Esophagus mucosa (tissue), 1 donor: Measurements from ENCODE around the gene RNASEH2B. TPM values are rescaled to one million over a fixed set of nuclear protein-coding genes. Genes with fewer than 3 reads are reported as not detected.

ENCODE experiments used
- ATAC-seq: fragments of 200-7000 bp; cut with Tn5 transposase; one replicate; pipeline ENCODE4 v1.9.1; 2020
- total RNA-seq: library from RNA; stranded (reverse); gene quantifications from one replicate; pipeline ENCODE4 v1.2.4, GENCODE V29; 2023
- donor health status: DM: yes; HTN: yes; CAD: no.

The RNASEH2B gene, protein sequence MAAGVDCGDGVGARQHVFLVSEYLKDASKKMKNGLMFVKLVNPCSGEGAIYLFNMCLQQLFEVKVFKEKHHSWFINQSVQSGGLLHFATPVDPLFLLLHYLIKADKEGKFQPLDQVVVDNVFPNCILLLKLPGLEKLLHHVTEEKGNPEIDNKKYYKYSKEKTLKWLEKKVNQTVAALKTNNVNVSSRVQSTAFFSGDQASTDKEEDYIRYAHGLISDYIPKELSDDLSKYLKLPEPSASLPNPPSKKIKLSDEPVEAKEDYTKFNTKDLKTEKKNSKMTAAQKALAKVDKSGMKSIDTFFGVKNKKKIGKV
- 19.2 TPM for total RNA-seq

GRCh38 chr13:50909605-50910484, at the start of gene RNASEH2B:
Gene RNASEH2B (plus strand): TSS chr13:50909791. CDS start chr13:50910077, 286 bp downstream.
- ATAC-seq: peak; percentile 85

DNA sequence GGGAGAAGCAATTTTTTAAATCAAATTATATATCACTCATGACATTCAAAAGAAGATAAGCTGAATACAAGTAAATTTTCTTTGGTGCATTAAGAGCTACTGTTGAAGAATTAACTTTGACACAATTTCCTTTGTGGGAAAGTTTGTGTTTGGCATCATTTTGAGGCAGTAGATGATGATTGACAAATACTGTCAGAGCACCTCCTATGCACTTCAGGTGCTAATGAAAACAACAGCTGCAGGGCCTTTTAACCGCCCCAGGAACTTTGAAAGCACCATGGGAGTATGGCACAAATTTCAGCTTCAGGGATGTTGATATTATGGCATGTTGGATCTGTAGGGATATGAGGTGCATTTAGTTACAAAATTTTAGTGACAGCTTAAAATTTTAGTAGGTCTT, 45.1 kb upstream of the RNASEH2B start:
- ATAC-seq: no peak

DNA sequence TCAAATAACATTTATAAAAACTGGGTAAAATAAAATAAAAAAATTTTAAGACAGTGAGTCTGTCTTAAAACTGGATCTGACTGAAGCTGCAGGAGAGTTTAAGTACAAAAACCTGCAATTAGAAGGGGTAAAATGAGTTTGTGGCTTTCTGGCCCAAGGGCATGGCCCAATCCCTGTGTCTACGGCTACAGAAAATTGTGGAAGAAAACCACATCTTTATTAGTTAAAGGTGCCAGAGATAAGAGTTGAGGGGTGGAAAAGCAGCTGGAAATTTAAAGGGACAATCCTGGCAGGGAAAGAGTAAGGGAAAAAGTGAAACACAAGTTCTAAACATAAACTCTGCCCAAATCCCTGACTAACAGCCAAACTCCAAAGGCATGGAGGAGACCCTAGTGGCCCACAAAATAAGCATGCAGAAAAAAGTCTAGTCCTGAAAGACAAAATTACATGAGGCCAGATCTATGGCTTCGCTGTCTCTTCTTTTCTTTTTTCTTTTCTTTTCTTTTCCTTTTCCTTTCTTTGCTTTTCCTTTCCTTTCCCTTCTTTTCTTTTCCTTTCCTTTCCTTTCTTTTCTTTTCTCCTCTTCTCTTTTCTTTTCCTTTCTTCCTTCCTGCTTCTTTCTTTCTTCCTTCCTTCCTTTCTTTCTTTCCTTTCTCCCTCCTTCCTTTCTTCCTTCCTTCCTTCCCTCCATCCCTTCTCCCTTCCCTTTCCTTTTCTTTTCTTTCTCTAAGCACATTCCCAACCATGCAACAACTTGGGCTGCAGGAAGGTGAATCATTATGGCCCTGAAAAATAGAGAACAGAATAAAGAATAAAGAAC, 42.6 kb upstream of the RNASEH2B start:
- ATAC-seq: no peak

GRCh38 chr13:50867637-50867945, 42.0 kb upstream of the RNASEH2B start:
- no peak for ATAC-seq

DNA sequence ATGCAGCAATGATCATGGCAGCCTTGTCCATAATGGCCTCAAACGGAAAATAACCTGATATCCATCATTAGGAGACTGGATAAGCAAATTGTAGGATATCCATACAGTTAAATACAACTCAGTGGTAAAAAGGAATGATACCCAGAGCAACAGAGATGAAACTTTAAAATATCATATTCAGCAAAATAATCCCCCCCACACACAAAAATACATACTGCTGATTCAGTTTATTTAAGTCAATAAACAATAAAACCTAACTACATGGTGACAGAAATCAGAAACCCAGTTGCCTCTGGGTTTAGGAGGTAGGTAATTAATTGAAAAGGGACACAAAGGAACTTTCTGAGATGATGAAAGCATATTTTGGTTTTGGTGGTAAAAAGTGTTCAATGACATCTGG, 38.2 kb upstream of the RNASEH2B start:
- ATAC-seq: no peak

- ATAC-seq: no peak
These were observed 36.1 kb upstream of the RNASEH2B start for GRCh38 chr13:50873467-50873866.

DNA sequence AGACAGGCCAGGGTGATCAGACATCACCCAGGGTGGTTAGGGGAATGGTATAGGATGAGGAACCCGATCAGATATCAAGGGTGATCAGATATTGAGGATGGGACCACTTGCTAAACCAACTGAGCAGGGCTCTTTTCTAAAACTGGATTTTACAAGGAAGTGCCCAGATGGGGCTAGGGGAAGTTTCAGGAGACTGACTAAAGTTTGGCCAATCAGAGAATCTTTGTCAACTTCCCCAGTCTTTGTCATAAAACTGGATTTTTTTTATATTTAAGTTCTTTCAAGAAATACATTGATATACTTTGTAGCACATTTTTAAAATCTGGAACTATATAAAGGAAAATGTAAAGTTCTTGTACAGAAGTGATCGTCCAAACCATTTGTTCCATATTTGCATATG, 35.6 kb upstream of the RNASEH2B start:
- ATAC-seq: no peak

DNA sequence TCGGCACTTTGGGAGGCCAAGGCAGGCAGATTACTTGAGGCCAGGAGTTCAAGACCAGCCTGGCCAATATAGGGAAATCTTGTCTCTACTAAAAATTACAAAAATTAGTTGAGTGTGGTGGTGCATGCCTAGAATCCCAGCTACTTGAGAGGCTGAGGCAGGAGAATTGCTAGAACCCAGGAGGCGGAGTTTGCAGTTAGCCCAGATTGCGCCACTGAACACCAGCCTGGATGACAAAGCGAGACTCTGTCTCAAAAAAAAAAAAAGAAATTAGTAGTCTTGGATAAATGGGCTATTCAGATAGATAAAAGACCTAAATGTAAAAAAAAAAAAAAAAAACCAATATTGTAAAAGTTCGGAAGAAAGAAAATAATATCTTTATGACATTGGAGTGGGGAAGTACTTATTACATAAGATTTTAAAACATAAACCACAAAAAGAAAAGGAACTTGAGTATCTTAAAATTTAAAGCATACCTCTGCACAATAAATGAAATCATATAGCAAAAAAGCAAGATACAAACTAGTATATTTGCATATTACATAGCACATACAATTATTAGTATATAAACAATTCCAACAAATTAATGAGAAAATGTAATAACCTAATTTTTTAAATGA, 26.7 kb upstream of the RNASEH2B start:
- no peak for ATAC-seq

DNA sequence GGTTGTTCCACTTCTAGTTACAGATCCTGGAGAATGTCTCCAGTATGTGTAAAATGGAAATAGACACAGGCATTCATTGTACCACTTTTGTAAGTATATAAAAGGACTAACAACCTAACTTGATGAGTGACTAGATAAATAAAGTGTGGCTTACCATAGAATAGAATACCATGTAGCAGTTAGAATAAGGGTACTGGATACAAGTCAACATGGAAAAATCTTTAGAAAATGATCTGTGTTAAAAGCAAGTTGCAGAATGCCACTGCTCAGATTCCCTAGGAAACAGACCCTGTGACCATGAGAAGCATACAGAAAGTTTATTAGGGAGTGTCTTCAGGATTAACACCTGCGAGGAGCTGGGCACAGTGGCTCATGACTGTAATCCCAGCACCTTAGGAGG, 25.9 kb upstream of the RNASEH2B start:
- no peak for ATAC-seq

GRCh38 chr13:50884265-50884664, 25.3 kb upstream of the RNASEH2B start:
- no peak for ATAC-seq

DNA sequence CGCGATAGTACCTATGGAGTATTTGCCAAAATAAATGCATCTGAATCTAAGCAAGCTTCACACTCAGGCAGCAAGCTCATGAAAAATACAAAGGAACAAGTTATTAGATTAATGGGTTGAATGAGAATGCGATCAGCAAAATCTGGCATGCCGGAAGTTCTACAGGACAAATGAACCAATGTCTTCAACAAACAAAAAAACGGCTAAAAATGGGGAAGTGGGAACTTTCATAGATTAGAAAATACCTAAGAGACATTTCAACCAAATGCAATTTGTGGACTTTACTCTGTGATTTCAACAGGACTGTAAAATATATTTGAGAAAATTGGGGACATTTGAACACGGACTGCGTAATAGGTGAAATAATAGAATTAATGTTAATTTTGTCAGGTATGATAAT, 22.4 kb upstream of the RNASEH2B start:
- no peak for ATAC-seq

GRCh38 chr13:50888362-50888761, 21.2 kb upstream of the RNASEH2B start:
- no peak for ATAC-seq

DNA sequence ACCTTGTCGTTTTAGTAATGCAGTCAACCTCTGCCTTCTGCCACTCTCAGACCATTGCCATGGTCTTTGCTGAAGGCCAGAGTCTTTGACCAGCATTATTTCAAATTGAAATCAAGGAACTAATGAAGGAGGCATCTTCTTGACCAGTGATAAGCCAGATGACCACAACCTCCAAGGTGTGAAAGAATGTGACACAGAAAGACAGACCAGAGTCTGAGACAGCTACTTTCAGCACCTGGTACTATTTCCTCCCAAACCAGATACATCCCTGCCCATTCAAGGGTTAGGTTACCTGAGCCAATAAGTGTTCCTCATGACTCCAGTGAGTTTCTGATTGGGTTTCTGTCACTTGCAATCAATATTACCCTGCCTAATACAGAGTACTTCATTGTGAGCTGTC, 20.3 kb upstream of the RNASEH2B start:
- no peak for ATAC-seq

- ATAC-seq: no peak
These were observed 18.4 kb upstream of the RNASEH2B start for GRCh38 chr13:50891206-50891605.

- no peak for ATAC-seq
These were observed 17.2 kb upstream of the RNASEH2B start for GRCh38 chr13:50892210-50892944.

GRCh38 chr13:50893211-50893852, 16.3 kb upstream of the RNASEH2B start:
- ATAC-seq: no peak

GRCh38 chr13:50894012-50894411, 15.6 kb upstream of the RNASEH2B start:
- no peak for ATAC-seq

DNA sequence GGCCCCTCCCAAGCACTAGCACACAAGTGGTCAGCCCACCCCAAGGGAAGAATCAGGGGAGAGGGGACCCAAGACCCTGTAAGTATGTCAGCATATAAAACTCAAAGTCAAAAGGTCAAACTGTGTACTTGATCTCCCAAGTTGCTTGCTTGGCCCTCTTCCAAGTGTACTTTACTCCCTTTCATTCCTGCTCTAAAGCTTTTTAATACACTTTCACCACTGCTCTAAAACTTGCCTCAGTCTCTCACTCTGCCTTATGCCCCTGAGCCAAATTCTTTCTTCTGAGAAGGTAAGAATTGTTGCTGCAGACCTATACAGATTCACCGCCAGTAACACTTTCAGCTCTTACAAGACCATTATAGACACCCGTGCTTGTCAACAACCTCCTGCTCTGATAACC, 15.1 kb upstream of the RNASEH2B start:
- ATAC-seq: no peak

GRCh38 chr13:50898338-50898737, 11.3 kb upstream of the RNASEH2B start:
- ATAC-seq: no peak

DNA sequence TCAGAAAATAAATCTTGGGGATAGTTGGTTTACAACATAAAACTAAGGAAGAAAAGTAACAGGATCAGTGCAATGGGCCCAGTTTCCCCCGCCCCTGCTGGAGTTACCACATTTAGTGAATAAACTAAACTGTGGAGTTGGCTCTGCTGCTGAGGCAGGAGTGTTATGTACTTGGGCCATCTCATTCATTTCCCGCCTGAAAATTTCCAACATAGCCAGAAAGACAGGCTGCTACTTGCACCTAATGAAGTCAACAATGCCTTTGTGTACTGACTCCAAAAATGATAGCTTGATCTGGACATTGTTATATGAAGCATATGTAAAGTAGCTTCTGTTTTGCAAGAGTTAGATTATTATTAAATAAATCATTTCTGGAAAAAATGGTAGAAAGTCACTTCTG, 7.9 kb upstream of the RNASEH2B start:
- ATAC-seq: peak; percentile 8

GRCh38 chr13:50905256-50905655, 4.3 kb upstream of the RNASEH2B start:
- peak; percentile 68 for ATAC-seq

DNA sequence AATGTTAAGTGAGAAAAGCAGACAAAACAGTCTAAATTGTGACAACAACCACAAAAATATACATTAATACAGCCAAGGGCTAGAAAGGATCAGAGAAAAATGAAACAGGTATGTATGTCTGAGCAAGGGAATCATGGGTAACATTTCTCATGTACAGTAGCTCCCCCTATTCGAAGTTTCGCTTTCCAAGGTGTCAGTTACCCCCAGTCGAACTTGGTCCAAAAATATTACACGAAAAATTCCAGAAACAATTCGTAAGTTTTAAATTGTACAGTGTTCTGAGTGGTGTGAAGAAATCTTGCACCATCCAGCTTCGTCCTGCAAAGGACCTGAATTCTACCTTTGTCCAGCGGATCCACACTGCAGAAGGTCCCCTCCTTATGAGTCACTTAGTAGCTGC, 1.8 kb upstream of the RNASEH2B start:
- no peak for ATAC-seq
